ENCODE results near the gene MS4A4E.

DNA sequence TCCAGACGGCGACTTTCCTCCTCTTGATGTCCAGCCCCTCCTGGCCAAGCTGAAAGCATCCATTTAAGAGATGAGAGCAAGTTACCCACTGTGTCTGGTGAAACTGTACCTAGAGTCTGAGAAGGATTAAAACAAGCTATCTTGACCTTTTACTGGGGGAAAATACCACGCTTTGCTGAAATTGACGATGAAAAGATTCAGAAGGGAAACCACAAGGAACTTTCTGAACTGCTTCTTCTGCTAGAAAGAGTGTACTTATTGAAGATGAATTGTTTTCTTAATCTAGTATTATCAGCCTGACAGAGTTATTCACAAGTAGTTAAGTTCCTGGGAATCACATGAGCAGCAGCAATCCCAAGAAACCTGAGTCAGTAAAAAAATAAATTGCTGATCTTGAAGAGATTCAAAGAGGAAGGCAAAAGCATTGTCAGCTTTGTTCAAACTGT, 47.0 kb downstream of the MS4A4E start:
- TF ChIP-seq SUZ12 (IDR thresholded peaks at IDR 0.05; ENCODE audit: low read length) (no peak), GABPA (IDR thresholded peaks at IDR 0.05; ENCODE audit: borderline replicate concordance, insufficient read depth, low read length) (no peak), BRCA1 (IDR thresholded peaks at IDR 0.05; ENCODE audit: low read depth, low read length) (no peak), CHD2 (IDR thresholded peaks at IDR 0.05; ENCODE audit: low read length) (no peak), BACH1 (IDR thresholded peaks at IDR 0.05; ENCODE audit: low read length) (no peak), EZH2 (IDR thresholded peaks at IDR 0.05; ENCODE audit: low read depth, low read length, severe bottlenecking) (no peak)
- TF ChIP-seq, protein P1, sequence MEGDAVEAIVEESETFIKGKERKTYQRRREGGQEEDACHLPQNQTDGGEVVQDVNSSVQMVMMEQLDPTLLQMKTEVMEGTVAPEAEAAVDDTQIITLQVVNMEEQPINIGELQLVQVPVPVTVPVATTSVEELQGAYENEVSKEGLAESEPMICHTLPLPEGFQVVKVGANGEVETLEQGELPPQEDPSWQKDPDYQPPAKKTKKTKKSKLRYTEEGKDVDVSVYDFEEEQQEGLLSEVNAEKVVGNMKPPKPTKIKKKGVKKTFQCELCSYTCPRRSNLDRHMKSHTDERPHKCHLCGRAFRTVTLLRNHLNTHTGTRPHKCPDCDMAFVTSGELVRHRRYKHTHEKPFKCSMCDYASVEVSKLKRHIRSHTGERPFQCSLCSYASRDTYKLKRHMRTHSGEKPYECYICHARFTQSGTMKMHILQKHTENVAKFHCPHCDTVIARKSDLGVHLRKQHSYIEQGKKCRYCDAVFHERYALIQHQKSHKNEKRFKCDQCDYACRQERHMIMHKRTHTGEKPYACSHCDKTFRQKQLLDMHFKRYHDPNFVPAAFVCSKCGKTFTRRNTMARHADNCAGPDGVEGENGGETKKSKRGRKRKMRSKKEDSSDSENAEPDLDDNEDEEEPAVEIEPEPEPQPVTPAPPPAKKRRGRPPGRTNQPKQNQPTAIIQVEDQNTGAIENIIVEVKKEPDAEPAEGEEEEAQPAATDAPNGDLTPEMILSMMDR (IDR thresholded peaks at IDR 0.05; ENCODE audit: control extremely low read depth in 1 of 3, insufficient read depth in 1 of 3, low read depth in 1 of 3, low read length in 3 of 3), result no peak
